Smooth muscle cell of the umbilical artery (primary cell): ENCODE measurements around the gene ACAP1. TPM values are rescaled to one million over a fixed set of nuclear protein-coding genes. Genes with fewer than 3 reads are reported as not detected.

Experiments
- total RNA-seq: library from RNA; depleted of rRNA; stranded (reverse); fragments of >200 nt; gene quantifications from 2 replicates; pipeline ENCODE4 v1.2.3, GENCODE V29; 2014

The ACAP1 gene
- total RNA-seq, result 0.09 and 4.8 TPM in 2 replicates

GRCh38 chr17:7336240-7337175, at the start of gene ACAP1:
Gene ACAP1 (plus strand): TSS chr17:7336529. CDS start chr17:7336735, 206 bp downstream.

GRCh38 chr17:7294614-7295153, 41.6 kb upstream of the ACAP1 start, which contains the start of gene YBX2:
Gene YBX2 (minus strand): TSS chr17:7294639. CDS start chr17:7294500, 139 bp downstream.

GRCh38 chr17:7306911-7307685, 29.2 kb upstream of the ACAP1 start, which contains the start of gene EIF5A:
Gene EIF5A (plus strand): TSS chr17:7307628. CDS start chr17:7309636, 2,008 bp downstream.

GRCh38 chr17:7314719-7315569, 21.4 kb upstream of the ACAP1 start, which contains the start of gene GPS2:
Gene GPS2 (minus strand): TSS chr17:7315360. CDS start chr17:7315052, 308 bp downstream.

GRCh38 chr17:7328840-7329373, 7.4 kb upstream of the ACAP1 start, which contains the start of gene NEURL4:
Gene NEURL4 (minus strand): TSS chr17:7329335. CDS start chr17:7329312, 23 bp downstream.

GRCh38 chr17:7351665-7352502, 15.6 kb downstream of the ACAP1 start, which contains the start of gene KCTD11:
Gene KCTD11 (plus strand): TSS chr17:7352162.

GRCh38 chr17:7355053-7355452, 18.7 kb downstream of the ACAP1 start, which contains the start of gene TMEM95:
Gene TMEM95 (plus strand): TSS chr17:7355156. CDS start chr17:7355205, 49 bp downstream.

GRCh38 chr17:7380855-7381683, 44.7 kb downstream of the ACAP1 start, which contains the start of gene TNK1:
Gene TNK1 (plus strand): TSS chr17:7381089. CDS start chr17:7382927, 1,838 bp downstream.

GRCh38 chr17:7394452-7395191, 58.3 kb downstream of the ACAP1 start, which contains the start of gene PLSCR3:
Gene PLSCR3 (minus strand): TSS chr17:7394525. CDS start chr17:7394110, 415 bp downstream.

Other genes starting within 250 kb of the ACAP1 start
- gene ASGR2, start 221.7 kb upstream of the ACAP1 start, total RNA-seq, result not detected in 2 replicates
- gene ASGR1, start 157.2 kb upstream of the ACAP1 start, total RNA-seq, result 1.1 and 1.2 TPM in 2 replicates
- 28.8 and 39.5 TPM in 2 replicates for gene DLG4, start 116.7 kb upstream of the ACAP1 start, total RNA-seq
- gene ACADVL, start 116.6 kb upstream of the ACAP1 start, total RNA-seq, result 209 and 256 TPM in 2 replicates
- 60.4 and 61.2 TPM in 2 replicates for gene DVL2, start 102.0 kb upstream of the ACAP1 start, total RNA-seq
- gene PHF23, start 97.1 kb upstream of the ACAP1 start, total RNA-seq, result 33.0 and 41.3 TPM in 2 replicates
- gene GABARAP, start 94.1 kb upstream of the ACAP1 start, total RNA-seq, result 153 and 179 TPM in 2 replicates
- gene CTDNEP1, start 84.8 kb upstream of the ACAP1 start, total RNA-seq, result 32.1 and 51.9 TPM in 2 replicates
- gene ELP5, start 84.3 kb upstream of the ACAP1 start, total RNA-seq, result 23.2 and 30.9 TPM in 2 replicates
- gene CLDN7, start 74.1 kb upstream of the ACAP1 start, total RNA-seq, result 0.60 TPM in 1 of 2 replicates, not detected in the other
- gene SLC2A4, start 54.8 kb upstream of the ACAP1 start, total RNA-seq, result not detected in 2 replicates
- gene YBX2, start 41.9 kb upstream of the ACAP1 start, total RNA-seq, result not detected in 2 replicates
- 513 and 520 TPM in 2 replicates for gene EIF5A, start 28.9 kb upstream of the ACAP1 start, total RNA-seq
- gene GPS2, start 21.2 kb upstream of the ACAP1 start, total RNA-seq, result 24.6 and 29.5 TPM in 2 replicates
- gene NEURL4, start 7.2 kb upstream of the ACAP1 start, total RNA-seq, result 20.8 and 24.0 TPM in 2 replicates
- gene KCTD11, start 15.6 kb downstream of the ACAP1 start, total RNA-seq, result 14.6 and 15.1 TPM in 2 replicates
- not detected in 2 replicates for gene TMEM95, start 18.6 kb downstream of the ACAP1 start, total RNA-seq
- gene TNK1, start 44.6 kb downstream of the ACAP1 start, total RNA-seq, result 0.09 and 1.2 TPM in 2 replicates
- gene PLSCR3, start 58.0 kb downstream of the ACAP1 start, total RNA-seq, result 22.3 and 65.3 TPM in 2 replicates
- 34.6 and 80.8 TPM in 2 replicates for gene TMEM256, start 67.6 kb downstream of the ACAP1 start, total RNA-seq
- 15.1 and 24.1 TPM in 2 replicates for gene NLGN2, start 71.3 kb downstream of the ACAP1 start, total RNA-seq
- not detected in 2 replicates for gene SPEM1, start 83.8 kb downstream of the ACAP1 start, total RNA-seq
- not detected in 2 replicates for gene SPEM2, start 89.1 kb downstream of the ACAP1 start, total RNA-seq
- not detected in 2 replicates for gene SPEM3, start 92.3 kb downstream of the ACAP1 start, total RNA-seq
- gene TMEM102, start 98.9 kb downstream of the ACAP1 start, total RNA-seq, result 1.8 and 3.6 TPM in 2 replicates
- 5.3 and 7.2 TPM in 2 replicates for gene FGF11, start 103.0 kb downstream of the ACAP1 start, total RNA-seq
- gene CHRNB1, start 108.5 kb downstream of the ACAP1 start, total RNA-seq, result 3.4 and 6.2 TPM in 2 replicates
- 19.6 and 28.2 TPM in 2 replicates for gene ZBTB4, start 143.1 kb downstream of the ACAP1 start, total RNA-seq
- not detected in 2 replicates for gene SLC35G6, start 144.9 kb downstream of the ACAP1 start, total RNA-seq
- 89.1 and 138 TPM in 2 replicates for gene POLR2A, start 147.8 kb downstream of the ACAP1 start, total RNA-seq
- 7.4 and 16.3 TPM in 2 replicates for gene TNFSF12, start 212.5 kb downstream of the ACAP1 start, total RNA-seq
- gene TNFSF13, start 222.2 kb downstream of the ACAP1 start, total RNA-seq, result 0.83 TPM in 1 of 2 replicates, not detected in the other
- gene SENP3, start 225.4 kb downstream of the ACAP1 start, total RNA-seq, result 64.1 and 68.3 TPM in 2 replicates
- gene CD68, start 243.1 kb downstream of the ACAP1 start, total RNA-seq, result 5.6 and 14.5 TPM in 2 replicates
- 66.1 and 69.8 TPM in 2 replicates for gene MPDU1, start 247.3 kb downstream of the ACAP1 start, total RNA-seq